DND-41 (cell line): ENCODE data around the gene MCM3.

ENCODE experiments used
- ATAC-seq: fragments of 200-7000 bp; cut with Tn5 transposase; 3 replicates; pipeline ENCODE4 v1.9.1; 2021; ENCODE audit warnings: low read depth; ENCODE audit not compliant: insufficient read depth
- DNase-seq: peaks from one replicate; pipeline ENCODE4 v3.0.0-alpha.2; 2020
- H2AFZ ChIP-seq: 2 replicates; pipeline ENCODE4 v1.6.0; 2012; ENCODE audit warnings: low read depth, low read length
- H3K27ac ChIP-seq: 2 replicates; pipeline ENCODE4 v1.5.1; 2012; ENCODE audit warnings: low read length, inconsistent platforms
- H3K27me3 ChIP-seq: fragments of 200-600 bp; sonication (generic); 2 replicates; pipeline ENCODE4 v1.6.0; 2012; ENCODE audit warnings: low read length, mild to moderate bottlenecking, inconsistent platforms; ENCODE audit not compliant: insufficient read depth, poor library complexity
- H3K36me3 ChIP-seq: 2 replicates; pipeline ENCODE4 v1.5.1; 2012; ENCODE audit warnings: low read length, inconsistent platforms; ENCODE audit not compliant: insufficient read depth
- H3K4me1 ChIP-seq: 2 replicates; pipeline ENCODE4 v1.5.1; 2012; ENCODE audit warnings: mild to moderate bottlenecking, low read length; ENCODE audit not compliant: insufficient read depth
- H3K4me2 ChIP-seq: 2 replicates; pipeline ENCODE4 v1.6.0; 2012; ENCODE audit warnings: mild to moderate bottlenecking, moderate library complexity, low read length, inconsistent platforms; ENCODE audit not compliant: insufficient read depth
- H3K4me3 ChIP-seq, 2 experiments: fragments of 200-600 bp in 1 of 2; shearing (Covaris generic) in 1 of 2; 2 replicates each; pipeline ENCODE4 v1.5.1; 2012 to 2016; ENCODE audit warnings: inconsistent platforms in 2 of 2, low read length in 2 of 2, mild to moderate bottlenecking in 2 of 2, low read depth in 1 of 2, moderate library complexity in 1 of 2
- H3K79me2 ChIP-seq: 2 replicates; pipeline ENCODE4 v1.6.0; 2012; ENCODE audit warnings: low read length, inconsistent platforms; ENCODE audit not compliant: insufficient read depth
- H3K9ac ChIP-seq: 2 replicates; pipeline ENCODE4 v1.6.0; 2012; ENCODE audit warnings: low read depth, mild to moderate bottlenecking, inconsistent platforms, low read length, moderate library complexity
- H3K9me3 ChIP-seq: 2 replicates; pipeline ENCODE4 v1.5.1; 2012; ENCODE audit warnings: low read length, moderate library complexity, mild to moderate bottlenecking, inconsistent platforms; ENCODE audit not compliant: insufficient read depth, severe bottlenecking
- H4K20me1 ChIP-seq: 2 replicates; pipeline ENCODE4 v1.6.0; 2012; ENCODE audit warnings: low read length; ENCODE audit not compliant: insufficient read depth
- CTCF ChIP-seq: IDR thresholded peaks from 2 replicates; pipeline ENCODE4 v1.5.1; 2012; ENCODE audit warnings: borderline replicate concordance, low read length, moderate library complexity, mild to moderate bottlenecking; ENCODE audit not compliant: poor library complexity, severe bottlenecking; ENCODE audit errors: extremely low read depth
- EZH2 ChIP-seq: IDR thresholded peaks from 3 replicates; pipeline ENCODE4 v1.6.1; 2012; ENCODE audit warnings: borderline replicate concordance, low read depth, mild to moderate bottlenecking, moderate library complexity, low read length, inconsistent platforms; ENCODE audit not compliant: severe bottlenecking

Gene MCM3

GRCh38 chr6:52317841-52318581 is 33.5 kb upstream of the MCM3 start:
- no peaks in the 10 kb centered on the region for H3K27me3 ChIP-seq
- DNase-seq (no peak), ATAC-seq (0 out of 3 replicates have a peak, but pooled peaks have one; percentile 27)
- H3K27ac ChIP-seq: no peak overlapping the region
- no peaks in the 10 kb centered on the region for H3K36me3 ChIP-seq
- H3K4me3 ChIP-seq: no peak overlapping the region
- H3K4me1 ChIP-seq: no peaks in the 10 kb centered on the region
- H3K9ac ChIP-seq: no peak overlapping the region
- H3K9me3 ChIP-seq: no peaks in the 10 kb centered on the region
- H3K4me2 ChIP-seq: no peak overlapping the region
- TF ChIP-seq EZH2 (no peak), CTCF (no peak)
- H4K20me1 ChIP-seq: no peaks in the 10 kb centered on the region
- no peaks in the 10 kb centered on the region for H3K79me2 ChIP-seq
- H2AFZ ChIP-seq: 0 out of 2 replicates have a peak overlapping the region, but pooled peaks have one; percentile 29

- Histone ChIP-seq H3K79me2 (no peaks in the 10 kb centered on the region), H3K27me3 (no peaks in the 10 kb centered on the region), H3K4me1 (no peaks in the 10 kb centered on the region), H3K4me3 (no peak overlapping the region), H3K36me3 (no peaks in the 10 kb centered on the region), H3K4me2 (no peak overlapping the region), H3K9me3 (no peaks in the 10 kb centered on the region), H3K9ac (no peak overlapping the region), H4K20me1 (no peaks in the 10 kb centered on the region), H3K27ac (no peak overlapping the region), H2AFZ (no peak overlapping the region)
- DNase-seq: no peak
- TF ChIP-seq EZH2: no peak
- TF ChIP-seq CTCF: no peak
- ATAC-seq: no peak
Observed at GRCh38 chr6:52317211-52317610, 32.7 kb upstream of the MCM3 start.

GRCh38 chr6:52314752-52315151 is 30.2 kb upstream of the MCM3 start:
- H3K9ac ChIP-seq: no peak overlapping the region
- DNase-seq (no peak), ATAC-seq (no peak)
- no peaks in the 10 kb centered on the region for H3K9me3 ChIP-seq
- TF ChIP-seq CTCF (no peak), EZH2 (no peak)
- no peaks in the 10 kb centered on the region for H3K36me3 ChIP-seq
- H4K20me1 ChIP-seq: no peaks in the 10 kb centered on the region
- H3K27ac ChIP-seq: no peak overlapping the region
- H3K4me1 ChIP-seq: no peaks in the 10 kb centered on the region
- H3K79me2 ChIP-seq: no peaks in the 10 kb centered on the region
- H3K4me2 ChIP-seq: no peak overlapping the region
- no peaks in the 10 kb centered on the region for H3K27me3 ChIP-seq
- no peak overlapping the region for H2AFZ ChIP-seq
- no peak overlapping the region for H3K4me3 ChIP-seq

GRCh38 chr6:52312461-52312860 is 27.9 kb upstream of the MCM3 start:
- no peak for ATAC-seq
- no peak overlapping the region for H3K27ac ChIP-seq
- DNase-seq: no peak
- H3K4me1 ChIP-seq: peaks cover 18% of the 10 kb centered on the region
- H3K9ac ChIP-seq: no peak overlapping the region
- H2AFZ ChIP-seq: no peak overlapping the region
- no peak overlapping the region for H3K4me2 ChIP-seq
- TF ChIP-seq EZH2 (no peak), CTCF (no peak)
- no peak overlapping the region for H3K4me3 ChIP-seq
- H3K27me3 ChIP-seq: no peaks in the 10 kb centered on the region
- no peaks in the 10 kb centered on the region for H3K9me3 ChIP-seq
- no peaks in the 10 kb centered on the region for H3K79me2 ChIP-seq
- H3K36me3 ChIP-seq: no peaks in the 10 kb centered on the region
- no peaks in the 10 kb centered on the region for H4K20me1 ChIP-seq
